Adipocyte (in vitro differentiated cells): Measurements from ENCODE around the gene SPATA22.
"Not testable (repeated sequence)": the region's sequence is repeated elsewhere in the genome, so short reads cannot be mapped to it uniquely, and the experiment has no call there.

Experiments used
- DNase-seq: peaks from one replicate; pipeline ENCODE4 v3.0.0-alpha.2; 2015; ENCODE audit warnings: low read depth
- H3K27me3 ChIP-seq: replicated peaks from 2 replicates; pipeline ENCODE4 v1.7.0; 2013; ENCODE audit warnings: mild to moderate bottlenecking, low read length, moderate library complexity; ENCODE audit not compliant: control insufficient read depth, insufficient read depth
- H3K36me3 ChIP-seq: 2 replicates; pipeline ENCODE4 v1.7.0; 2013; ENCODE audit warnings: low read length, mild to moderate bottlenecking, moderate library complexity; ENCODE audit not compliant: control insufficient read depth, insufficient read depth, severe bottlenecking
- H3K4me1 ChIP-seq: 2 replicates; pipeline ENCODE4 v1.7.0; 2013; ENCODE audit warnings: mild to moderate bottlenecking, low read length, moderate library complexity; ENCODE audit not compliant: control insufficient read depth, insufficient read depth
- H3K4me3 ChIP-seq: 2 replicates; pipeline ENCODE4 v1.7.0; 2013; ENCODE audit warnings: mild to moderate bottlenecking, low read length, moderate library complexity
- H3K9ac ChIP-seq: 2 replicates; pipeline ENCODE4 v1.7.0; 2013; ENCODE audit warnings: mild to moderate bottlenecking, low read length, moderate library complexity
- H3K9me3 ChIP-seq: 2 replicates; pipeline ENCODE4 v1.7.0; 2013; ENCODE audit warnings: mild to moderate bottlenecking, low read length, moderate library complexity; ENCODE audit not compliant: control insufficient read depth

Gene SPATA22

GRCh38 chr17:3472137-3472536 is 518 bp upstream of the SPATA22 start:
- Histone ChIP-seq H3K4me3 (no peak overlapping the region), H3K9ac (no peak overlapping the region), H3K4me1 (peaks cover 20% of the 10 kb centered on the region), H3K36me3 (no peaks in the 10 kb centered on the region), H3K27me3 (no peaks in the 10 kb centered on the region), H3K9me3 (no peaks in the 10 kb centered on the region)
- DNase-seq: no peak

- H3K9me3 ChIP-seq: no peaks in the 10 kb centered on the region
- H3K27me3 ChIP-seq: no peaks in the 10 kb centered on the region
- no peak overlapping the region for H3K9ac ChIP-seq
- H3K4me1 ChIP-seq: peaks cover 10% of the 10 kb centered on the region
- no peaks in the 10 kb centered on the region for H3K36me3 ChIP-seq
- DNase-seq: no peak
- no peak overlapping the region for H3K4me3 ChIP-seq
Measured at GRCh38 chr17:3469529-3469928, 2.1 kb downstream of the SPATA22 start.

- H3K9me3 ChIP-seq, H3K27me3 ChIP-seq, H3K36me3 ChIP-seq, DNase-seq, H3K9ac ChIP-seq, H3K4me3 ChIP-seq, H3K4me1 ChIP-seq: not testable (repeated sequence)
Measured at GRCh38 chr17:3466355-3466754, 5.3 kb downstream of the SPATA22 start.

- Histone ChIP-seq H3K9ac (no peak overlapping the region), H3K36me3 (no peaks in the 10 kb centered on the region), H3K9me3 (no peaks in the 10 kb centered on the region), H3K27me3 (no peaks in the 10 kb centered on the region), H3K4me3 (no peak overlapping the region), H3K4me1 (no peaks in the 10 kb centered on the region)
- DNase-seq: no peak
Measured at GRCh38 chr17:3448059-3448665, 23.5 kb downstream of the SPATA22 start.

GRCh38 chr17:3447625-3448024 is 24.0 kb downstream of the SPATA22 start:
- Histone ChIP-seq H3K36me3 (no peaks in the 10 kb centered on the region), H3K4me1 (no peaks in the 10 kb centered on the region), H3K9me3 (no peaks in the 10 kb centered on the region), H3K4me3 (no peak overlapping the region), H3K27me3 (no peaks in the 10 kb centered on the region), H3K9ac (no peak overlapping the region)
- DNase-seq: no peak

GRCh38 chr17:3440451-3440850 is 31.2 kb downstream of the SPATA22 start:
- peaks cover 9% of the 10 kb centered on the region for H3K4me1 ChIP-seq
- no peak overlapping the region for H3K9ac ChIP-seq
- no peaks in the 10 kb centered on the region for H3K27me3 ChIP-seq
- H3K4me3 ChIP-seq: no peak overlapping the region
- H3K9me3 ChIP-seq: no peaks in the 10 kb centered on the region
- H3K36me3 ChIP-seq: no peaks in the 10 kb centered on the region
- DNase-seq: no peak

GRCh38 chr17:3438368-3438767 is 33.3 kb downstream of the SPATA22 start:
- H3K9ac ChIP-seq: no peak overlapping the region
- H3K36me3 ChIP-seq: no peaks in the 10 kb centered on the region
- no peak overlapping the region for H3K4me3 ChIP-seq
- no peaks in the 10 kb centered on the region for H3K9me3 ChIP-seq
- DNase-seq: no peak
- no peaks in the 10 kb centered on the region for H3K27me3 ChIP-seq
- H3K4me1 ChIP-seq: peaks cover 9% of the 10 kb centered on the region

- DNase-seq: no peak
- Histone ChIP-seq H3K9me3 (peaks cover 2% of the 10 kb centered on the region), H3K27me3 (no peaks in the 10 kb centered on the region), H3K36me3 (no peaks in the 10 kb centered on the region), H3K4me3 (no peak within 1 kb of the TSS), H3K4me1 (no peaks in the 10 kb centered on the region), H3K9ac (no peak within 1 kb of the TSS)
Measured at GRCh38 chr17:3433741-3434140, 37.9 kb downstream of the SPATA22 start, which contains the start of gene OR1E2. Gene OR1E2, minus strand, starts transcription at chr17:3433841. Its CDS starts 0 bp downstream, at chr17:3433841.

- H3K36me3 ChIP-seq, H3K4me1 ChIP-seq, H3K27me3 ChIP-seq, H3K9me3 ChIP-seq, H3K4me3 ChIP-seq, DNase-seq, H3K9ac ChIP-seq: not testable (repeated sequence)
Measured at GRCh38 chr17:3433215-3433614, 38.4 kb downstream of the SPATA22 start.

GRCh38 chr17:3418222-3418621 is 53.4 kb downstream of the SPATA22 start:
- DNase-seq: no peak
- no peak overlapping the region for H3K9ac ChIP-seq
- no peak overlapping the region for H3K4me3 ChIP-seq
- H3K27me3 ChIP-seq: no peaks in the 10 kb centered on the region
- no peaks in the 10 kb centered on the region for H3K9me3 ChIP-seq
- H3K4me1 ChIP-seq: no peaks in the 10 kb centered on the region
- H3K36me3 ChIP-seq: no peaks in the 10 kb centered on the region

GRCh38 chr17:3415610-3416009 is 56.0 kb downstream of the SPATA22 start:
- H3K36me3 ChIP-seq: no peaks in the 10 kb centered on the region
- no peak for DNase-seq

GRCh38 chr17:3412216-3412615 is 59.4 kb downstream of the SPATA22 start:
- H3K9ac ChIP-seq, DNase-seq, H3K4me1 ChIP-seq, H3K27me3 ChIP-seq, H3K36me3 ChIP-seq, H3K4me3 ChIP-seq, H3K9me3 ChIP-seq: not testable (repeated sequence)

More at GRCh38 chr17:3415610-3416009, 56.0 kb downstream of the SPATA22 start:
- Histone ChIP-seq H3K9me3 (no peaks in the 10 kb centered on the region), H3K4me1 (no peaks in the 10 kb centered on the region), H3K4me3 (no peak overlapping the region), H3K27me3 (no peaks in the 10 kb centered on the region), H3K9ac (no peak overlapping the region)
